ENCODE data around the gene PPIL6. TPM values are rescaled to one million over a fixed set of nuclear protein-coding genes. Genes with fewer than 3 reads are reported as not detected.

The PPIL6 gene
- total RNA-seq, 2 donors from 2014 or later, result 4.2 to 6.0 TPM

DNA sequence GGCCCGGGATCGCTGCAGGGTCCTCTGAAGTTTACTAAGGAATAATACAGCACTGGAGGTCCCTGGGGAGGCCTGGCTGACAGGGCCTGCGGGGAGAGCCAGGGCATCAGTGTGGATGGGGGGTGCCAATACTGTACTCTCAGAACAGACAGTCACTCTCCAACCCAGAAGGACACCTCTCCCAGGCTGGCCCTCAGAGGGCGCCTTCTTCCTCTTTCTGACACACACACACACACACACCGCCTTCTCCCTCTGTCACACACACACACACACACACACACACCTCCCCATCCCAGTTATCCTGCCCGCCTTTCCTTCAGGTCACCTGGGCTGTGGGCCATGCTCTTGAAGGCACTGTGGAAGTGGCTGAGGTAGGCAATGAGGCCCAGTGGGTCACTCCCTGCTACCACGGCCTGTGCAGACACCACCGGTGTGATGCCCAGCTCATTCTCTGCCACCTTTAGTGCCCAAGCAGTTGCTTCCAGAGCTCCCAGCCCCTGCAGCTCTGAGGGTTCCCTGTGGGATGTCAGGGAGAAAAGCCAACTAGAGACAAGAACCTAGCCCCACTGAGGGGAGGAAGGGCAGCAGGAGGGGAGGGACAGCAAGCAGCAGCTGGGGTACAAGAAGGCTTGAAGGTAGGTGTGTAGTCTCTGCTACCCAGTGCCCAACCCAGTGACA lies 7.6 kb upstream of the PPIL6 start:
- Histone ChIP-seq H3K4me3 (no peak overlapping the region), H3K36me3 (peaks cover 0 to 10% of the 10 kb centered on the region in 2 donors), H3K27me3 (replicated peaks; ENCODE audit: insufficient read depth) (no peaks in the 10 kb centered on the region), H3K4me1 (replicated peaks) (no peaks in the 10 kb centered on the region), H3K9me3 (no peaks in the 10 kb centered on the region), H3K27ac (no peak overlapping the region)
- intact Hi-C loops (cut with DNase I), result no loop called here
- no peak for DNase-seq (ENCODE audit: low spot score)
- WGBS, result 86% methylated on average over 8 of the region's 8 CpGs
- TF ChIP-seq POLR2AphosphoS5 (IDR thresholded peaks at IDR 0.05), result no peak
- TF ChIP-seq, protein P1, sequence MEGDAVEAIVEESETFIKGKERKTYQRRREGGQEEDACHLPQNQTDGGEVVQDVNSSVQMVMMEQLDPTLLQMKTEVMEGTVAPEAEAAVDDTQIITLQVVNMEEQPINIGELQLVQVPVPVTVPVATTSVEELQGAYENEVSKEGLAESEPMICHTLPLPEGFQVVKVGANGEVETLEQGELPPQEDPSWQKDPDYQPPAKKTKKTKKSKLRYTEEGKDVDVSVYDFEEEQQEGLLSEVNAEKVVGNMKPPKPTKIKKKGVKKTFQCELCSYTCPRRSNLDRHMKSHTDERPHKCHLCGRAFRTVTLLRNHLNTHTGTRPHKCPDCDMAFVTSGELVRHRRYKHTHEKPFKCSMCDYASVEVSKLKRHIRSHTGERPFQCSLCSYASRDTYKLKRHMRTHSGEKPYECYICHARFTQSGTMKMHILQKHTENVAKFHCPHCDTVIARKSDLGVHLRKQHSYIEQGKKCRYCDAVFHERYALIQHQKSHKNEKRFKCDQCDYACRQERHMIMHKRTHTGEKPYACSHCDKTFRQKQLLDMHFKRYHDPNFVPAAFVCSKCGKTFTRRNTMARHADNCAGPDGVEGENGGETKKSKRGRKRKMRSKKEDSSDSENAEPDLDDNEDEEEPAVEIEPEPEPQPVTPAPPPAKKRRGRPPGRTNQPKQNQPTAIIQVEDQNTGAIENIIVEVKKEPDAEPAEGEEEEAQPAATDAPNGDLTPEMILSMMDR (IDR thresholded peaks at IDR 0.05), result no peak
- no peak for TF ChIP-seq POLR2A (IDR thresholded peaks at IDR 0.05)

DNA sequence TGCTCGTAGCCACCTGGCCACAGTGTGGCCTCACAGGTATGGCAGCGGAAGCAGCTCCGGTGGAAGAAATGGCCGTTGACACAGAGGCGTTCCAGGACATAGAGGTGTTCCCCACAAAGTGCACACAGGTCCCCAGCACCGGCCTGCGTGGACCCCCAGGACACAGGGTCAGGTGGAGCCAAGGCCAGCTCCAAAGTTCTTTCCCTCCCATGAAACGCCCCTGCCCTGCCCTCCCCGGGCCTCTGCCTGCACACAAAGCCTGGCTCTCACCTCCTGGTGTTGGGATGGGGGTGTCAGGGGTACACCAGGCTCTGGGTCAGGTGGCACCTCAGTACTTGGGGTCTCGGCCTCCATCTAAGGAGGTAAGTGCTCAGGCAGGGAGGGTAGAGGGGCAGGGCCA lies 6.7 kb upstream of the PPIL6 start:
- no peaks in the 10 kb centered on the region for H3K9me3 ChIP-seq
- no peaks in the 10 kb centered on the region for H3K27me3 ChIP-seq (replicated peaks; ENCODE audit: insufficient read depth)
- H3K4me1 ChIP-seq (replicated peaks), result no peaks in the 10 kb centered on the region
- TF ChIP-seq, protein P1 (IDR thresholded peaks at IDR 0.05), result no peak
- no peak for TF ChIP-seq POLR2A (IDR thresholded peaks at IDR 0.05)
- no peak for TF ChIP-seq POLR2AphosphoS5 (IDR thresholded peaks at IDR 0.05)
- H3K36me3 ChIP-seq, result peaks cover 0 to 10% of the 10 kb centered on the region in 2 donors
- intact Hi-C loops (cut with DNase I), result no loop called here
- no peak for DNase-seq (ENCODE audit: low spot score)
- no peak overlapping the region for H3K27ac ChIP-seq
- WGBS, result 89% methylated on average over 10 of the region's 10 CpGs
- H3K4me3 ChIP-seq, result no peak overlapping the region

DNA sequence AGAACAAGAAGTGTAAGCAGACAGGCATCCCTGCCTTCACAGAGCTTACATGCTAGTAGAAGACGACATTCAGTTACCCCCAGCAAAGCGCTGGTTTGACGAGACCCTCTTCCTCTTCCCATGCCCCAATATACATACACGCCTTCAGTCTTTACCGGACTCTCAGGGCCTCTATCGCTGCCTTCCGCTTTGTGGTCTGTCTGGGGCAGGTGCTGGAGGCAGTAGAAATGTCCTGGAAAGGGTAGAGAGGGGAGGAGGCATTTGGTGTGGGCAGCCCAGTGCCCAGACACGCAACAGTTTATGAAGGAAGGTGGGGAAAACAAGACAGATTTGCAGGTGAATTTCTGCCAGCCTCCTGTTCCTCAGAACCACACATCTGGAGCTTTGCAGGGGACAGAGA lies 6.1 kb upstream of the PPIL6 start:
- H3K27ac ChIP-seq, result no peak overlapping the region
- TF ChIP-seq, protein P1 (IDR thresholded peaks at IDR 0.05), result no peak
- TF ChIP-seq POLR2AphosphoS5 (IDR thresholded peaks at IDR 0.05) (no peak), POLR2A (IDR thresholded peaks at IDR 0.05) (no peak)
- 82% methylated on average over 8 of the region's 8 CpGs for WGBS
- DNase-seq (ENCODE audit: low spot score), result no peak
- H3K36me3 ChIP-seq, result peaks cover 0 to 10% of the 10 kb centered on the region in 2 donors
- intact Hi-C loops (cut with DNase I), result no loop called here
- no peaks in the 10 kb centered on the region for H3K27me3 ChIP-seq (replicated peaks; ENCODE audit: insufficient read depth)
- no peaks in the 10 kb centered on the region for H3K9me3 ChIP-seq
- no peaks in the 10 kb centered on the region for H3K4me1 ChIP-seq (replicated peaks)
- H3K4me3 ChIP-seq, result no peak overlapping the region

DNA sequence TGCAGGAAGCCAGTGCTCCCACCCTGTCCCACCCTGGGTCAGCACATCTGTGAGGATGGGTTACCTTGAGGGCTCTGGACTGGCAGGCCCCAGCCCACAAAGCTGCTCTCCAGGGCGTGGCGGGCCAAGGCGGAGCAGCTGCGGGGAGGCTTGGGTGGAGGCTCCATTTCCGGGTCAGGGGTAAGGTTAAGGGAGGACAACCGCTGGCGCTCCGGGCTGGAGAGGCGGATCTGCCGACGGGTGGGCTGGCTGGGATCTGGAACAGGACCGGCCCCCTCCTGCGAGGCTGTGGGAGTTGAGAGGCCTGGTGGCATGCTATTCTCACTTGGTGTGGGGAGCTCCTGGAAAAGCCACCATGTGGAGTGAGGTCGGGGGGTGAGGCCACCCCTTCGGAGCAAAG lies 5.6 kb upstream of the PPIL6 start:
- no peak for DNase-seq (ENCODE audit: low spot score)
- 91% methylated on average over 15 of the region's 15 CpGs for WGBS
- Histone ChIP-seq H3K27me3 (replicated peaks; ENCODE audit: insufficient read depth) (no peaks in the 10 kb centered on the region), H3K9me3 (no peaks in the 10 kb centered on the region), H3K27ac (no peak overlapping the region), H3K4me1 (replicated peaks) (no peaks in the 10 kb centered on the region), H3K4me3 (no peak overlapping the region), H3K36me3 (peaks cover 0 to 10% of the 10 kb centered on the region in 2 donors)
- intact Hi-C loops (cut with DNase I), result no loop called here
- TF ChIP-seq POLR2A (IDR thresholded peaks at IDR 0.05) (no peak), POLR2AphosphoS5 (IDR thresholded peaks at IDR 0.05) (no peak)
- TF ChIP-seq, protein P1 (IDR thresholded peaks at IDR 0.05), result no peak

DNA sequence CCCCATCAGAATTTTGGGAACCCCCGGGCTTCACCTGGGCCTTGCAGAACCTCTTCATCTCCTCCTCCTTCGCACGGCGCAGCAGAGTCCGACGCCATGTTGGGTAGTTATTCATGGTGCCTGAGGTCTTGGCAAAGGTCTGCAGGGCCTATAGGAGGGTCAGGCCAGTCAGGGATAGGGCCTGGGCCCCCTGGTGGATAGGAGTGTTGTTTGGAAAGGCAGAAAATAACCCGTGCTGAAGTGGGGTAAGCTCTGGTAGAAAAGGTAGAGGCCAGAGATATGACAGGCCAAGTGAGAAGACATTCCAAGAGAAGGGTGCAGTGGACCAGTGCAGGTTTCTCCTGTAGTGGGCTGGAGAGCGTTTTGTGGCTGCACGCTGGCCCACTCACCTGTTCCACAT lies 5.0 kb upstream of the PPIL6 start:
- H3K27me3 ChIP-seq (replicated peaks; ENCODE audit: insufficient read depth), result no peaks in the 10 kb centered on the region
- H3K9me3 ChIP-seq, result no peaks in the 10 kb centered on the region
- no peak overlapping the region for H3K4me3 ChIP-seq
- H3K4me1 ChIP-seq (replicated peaks), result no peaks in the 10 kb centered on the region
- WGBS, result 93% methylated on average over 9 of the region's 9 CpGs
- H3K27ac ChIP-seq, result no peak overlapping the region
- TF ChIP-seq, protein P1 (IDR thresholded peaks at IDR 0.05), result no peak
- no peak for TF ChIP-seq POLR2A (IDR thresholded peaks at IDR 0.05)
- TF ChIP-seq POLR2AphosphoS5 (IDR thresholded peaks at IDR 0.05), result no peak
- intact Hi-C loops (cut with DNase I), result no loop called here
- peaks cover 0 to 10% of the 10 kb centered on the region in 2 donors for H3K36me3 ChIP-seq
- no peak for DNase-seq (ENCODE audit: low spot score)
